Stomach (tissue), 4 donors: ENCODE data around the gene LRP3.

Experiments
- POLR2A ChIP-seq, 4 donors: fragments of 450-650 bp; IDR thresholded peaks; one replicate each; pipeline ENCODE4 v1.6.1; 2016; ENCODE audit warnings: antibody characterized with exemption in 4 of 4, control low read depth in 2 of 4, mild to moderate bottlenecking in 1 of 4, moderate library complexity in 1 of 4
- TF ChIP-seq, protein P1 (sequence below), 7 experiments: fragments of 450-650 bp in 4 of 7; fragments of 200-600 bp in 3 of 7; sonication (generic) in 3 of 7; IDR thresholded peaks; one replicate each; pipeline ENCODE4 v1.5.1; 2016 to 2019; ENCODE audit warnings: antibody characterized with exemption in 7 of 7, control low read depth in 2 of 7, mild to moderate bottlenecking in 1 of 7

DNA sequence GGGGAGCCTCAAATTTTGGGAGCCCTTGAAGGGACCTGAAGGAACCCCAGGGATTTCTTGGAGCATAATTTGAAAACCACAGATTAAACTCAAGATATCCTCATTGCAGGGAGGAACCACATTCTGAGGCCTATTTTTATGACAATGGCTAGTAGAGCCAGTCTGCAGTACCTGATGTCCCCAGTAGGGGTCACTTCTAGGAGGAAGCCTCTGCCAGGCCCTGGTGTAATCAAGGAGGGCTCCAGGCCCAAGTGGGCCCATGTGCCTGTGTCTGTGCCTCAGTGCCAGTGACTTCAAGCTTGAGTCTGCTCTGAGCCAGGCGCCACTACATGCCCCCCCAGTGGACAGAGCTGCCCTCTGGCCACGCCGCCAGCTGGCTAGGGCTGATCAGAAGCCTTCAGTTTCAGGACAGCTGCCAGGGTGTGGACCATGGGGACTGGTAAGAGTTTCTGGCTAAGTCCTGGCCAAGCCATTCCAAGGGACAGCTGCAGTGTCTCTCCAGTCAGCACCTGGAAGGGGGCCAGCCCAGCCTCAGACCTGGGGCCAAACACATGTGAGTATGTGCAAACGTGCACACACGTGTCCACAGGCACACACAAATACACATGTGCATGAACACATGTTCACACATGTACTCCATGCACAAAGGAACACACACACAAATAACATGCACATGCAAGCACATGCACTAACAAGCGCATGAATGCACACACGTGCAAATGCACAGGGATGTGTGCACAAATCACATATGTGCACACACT is 52.0 kb downstream of the LRP3 start:
- TF ChIP-seq, protein P1, sequence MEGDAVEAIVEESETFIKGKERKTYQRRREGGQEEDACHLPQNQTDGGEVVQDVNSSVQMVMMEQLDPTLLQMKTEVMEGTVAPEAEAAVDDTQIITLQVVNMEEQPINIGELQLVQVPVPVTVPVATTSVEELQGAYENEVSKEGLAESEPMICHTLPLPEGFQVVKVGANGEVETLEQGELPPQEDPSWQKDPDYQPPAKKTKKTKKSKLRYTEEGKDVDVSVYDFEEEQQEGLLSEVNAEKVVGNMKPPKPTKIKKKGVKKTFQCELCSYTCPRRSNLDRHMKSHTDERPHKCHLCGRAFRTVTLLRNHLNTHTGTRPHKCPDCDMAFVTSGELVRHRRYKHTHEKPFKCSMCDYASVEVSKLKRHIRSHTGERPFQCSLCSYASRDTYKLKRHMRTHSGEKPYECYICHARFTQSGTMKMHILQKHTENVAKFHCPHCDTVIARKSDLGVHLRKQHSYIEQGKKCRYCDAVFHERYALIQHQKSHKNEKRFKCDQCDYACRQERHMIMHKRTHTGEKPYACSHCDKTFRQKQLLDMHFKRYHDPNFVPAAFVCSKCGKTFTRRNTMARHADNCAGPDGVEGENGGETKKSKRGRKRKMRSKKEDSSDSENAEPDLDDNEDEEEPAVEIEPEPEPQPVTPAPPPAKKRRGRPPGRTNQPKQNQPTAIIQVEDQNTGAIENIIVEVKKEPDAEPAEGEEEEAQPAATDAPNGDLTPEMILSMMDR (IDR thresholded peaks at IDR 0.05): peak in 2 of 7 experiments; percentile 15 to 37
- TF ChIP-seq POLR2A (IDR thresholded peaks at IDR 0.05): no peak
